ENCODE measurements around the gene XYLT2. TPM values are rescaled to one million over a fixed set of nuclear protein-coding genes. Genes with fewer than 3 reads are reported as not detected.

Gene XYLT2
- total RNA-seq, 1 experiment from 2014 or later: 39.7 TPM

- TF ChIP-seq ZSCAN18 (CRISPR knock-in tag; IDR thresholded peaks at IDR 0.05) (no peak), ZNF138 (CRISPR knock-in tag; conservative IDR thresholded peaks at IDR 0.05) (no peak), FOXP1 (CRISPR knock-in tag; IDR thresholded peaks at IDR 0.05; ENCODE audit: borderline replicate concordance) (no peak), ATF1 (CRISPR knock-in tag; IDR thresholded peaks at IDR 0.05) (no peak), ATF2 (CRISPR knock-in tag; IDR thresholded peaks at IDR 0.05; ENCODE audit: borderline replicate concordance, low read depth) (no peak), ZNF416 (CRISPR knock-in tag; IDR thresholded peaks at IDR 0.05) (no peak), ZNF281 (CRISPR knock-in tag; IDR thresholded peaks at IDR 0.05) (no peak), CREM (CRISPR knock-in tag; IDR thresholded peaks at IDR 0.05) (no peak)
Measured at GRCh38 chr17:50359998-50360461, 14.1 kb downstream of the XYLT2 start (continued).

GRCh38 chr17:50360486-50361115 lies 14.7 kb downstream of the XYLT2 start:
- Mint-ChIP-seq H3K27me3 (ENCODE audit: low read depth) (no peaks in the 10 kb centered on the region), H3K36me3 (peaks cover 23% of the 10 kb centered on the region), H3K27ac (no peak overlapping the region), H3K9me3 (no peaks in the 10 kb centered on the region), H3K4me3 (no peak overlapping the region), H3K4me1 (peaks cover 33% of the 10 kb centered on the region)
- ATAC-seq: no peak
- ChIA-PET CTCF (interaction anchor here (0.6 to 6.9 kb wide), 16 partner anchors 11 to 333 kb away, joined by 3 to 108 read pairs (median 6); partner anchors contain the start of genes EME1, LRRC59, MRPL27 and RSAD1), POLR2A (no interaction called here)
- DNase-seq (ENCODE audit: low spot score): no peak
- TF ChIP-seq ZBTB21 (CRISPR knock-in tag; IDR thresholded peaks at IDR 0.05; ENCODE audit: borderline replicate concordance): no peak
- no peak for TF ChIP-seq ZSCAN18 (CRISPR knock-in tag; IDR thresholded peaks at IDR 0.05)
- no peak for TF ChIP-seq SMAD4 (CRISPR knock-in tag; IDR thresholded peaks at IDR 0.05)
- no peak for TF ChIP-seq HMGA2 (CRISPR knock-in tag; IDR thresholded peaks at IDR 0.05)
- TF ChIP-seq, protein P1, sequence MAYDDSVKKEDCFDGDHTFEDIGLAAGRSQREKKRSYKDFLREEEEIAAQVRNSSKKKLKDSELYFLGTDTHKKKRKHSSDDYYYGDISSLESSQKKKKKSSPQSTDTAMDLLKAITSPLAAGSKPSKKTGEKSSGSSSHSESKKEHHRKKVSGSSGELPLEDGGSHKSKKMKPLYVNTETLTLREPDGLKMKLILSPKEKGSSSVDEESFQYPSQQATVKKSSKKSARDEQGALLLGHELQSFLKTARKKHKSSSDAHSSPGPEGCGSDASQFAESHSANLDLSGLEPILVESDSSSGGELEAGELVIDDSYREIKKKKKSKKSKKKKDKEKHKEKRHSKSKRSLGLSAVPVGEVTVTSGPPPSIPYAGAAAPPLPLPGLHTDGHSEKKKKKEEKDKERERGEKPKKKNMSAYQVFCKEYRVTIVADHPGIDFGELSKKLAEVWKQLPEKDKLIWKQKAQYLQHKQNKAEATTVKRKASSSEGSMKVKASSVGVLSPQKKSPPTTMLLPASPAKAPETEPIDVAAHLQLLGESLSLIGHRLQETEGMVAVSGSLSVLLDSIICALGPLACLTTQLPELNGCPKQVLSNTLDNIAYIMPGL (CRISPR knock-in tag; IDR thresholded peaks at IDR 0.05): no peak
- no peak for TF ChIP-seq ELF4 (CRISPR knock-in tag; IDR thresholded peaks at IDR 0.05; ENCODE audit: low read depth)
- no peak for TF ChIP-seq MLX (CRISPR knock-in tag; IDR thresholded peaks at IDR 0.05)
- TF ChIP-seq ZNF416 (CRISPR knock-in tag; IDR thresholded peaks at IDR 0.05): no peak
- no peak for TF ChIP-seq NFYB (CRISPR knock-in tag; conservative IDR thresholded peaks at IDR 0.05; ENCODE audit: low read depth)
- no peak for TF ChIP-seq CDX4 (CRISPR knock-in tag; IDR thresholded peaks at IDR 0.05; ENCODE audit: borderline replicate concordance)
- no peak for TF ChIP-seq MYBL2 (CRISPR knock-in tag; IDR thresholded peaks at IDR 0.05)
- TF ChIP-seq OVOL2 (CRISPR knock-in tag; IDR thresholded peaks at IDR 0.05; ENCODE audit: borderline replicate concordance): no peak
- no peak for TF ChIP-seq AFF4 (CRISPR knock-in tag; IDR thresholded peaks at IDR 0.05; ENCODE audit: borderline replicate concordance)
- TF ChIP-seq NR3C1 (CRISPR knock-in tag; conservative IDR thresholded peaks at IDR 0.05; ENCODE audit: low read depth): no peak
